ENCODE results near the gene TARBP1. TPM values are rescaled to one million over a fixed set of nuclear protein-coding genes. Genes with fewer than 3 reads are reported as not detected.
A peak's percentile ranks its signal among the peaks of the same experiment; 100 is the strongest.

TARBP1 gene
- total and polyA plus RNA-seq, 2 of the 13 experiments (the other 11 are each of a cell fraction or from before 2014, with no cell fraction given) = 37.7 to 67.0 TPM

- no peak for DNase-seq (ENCODE audit: low spot score)
- peaks cover 1 to 16% of the 10 kb centered on the region in 2 experiments; a peak in 4 of 5 replicates for H3K36me3 ChIP-seq (replicated peaks in 1 of 2; ENCODE audit: control insufficient read depth in 1 of 2, insufficient read depth in 2 of 2, low read length in 2 of 2)
- H3K4me1 ChIP-seq (ENCODE audit: insufficient read depth, low read length) = peaks cover 4% of the 10 kb centered on the region; the same call in 1 of the 2 replicates
- no peaks in the 10 kb centered on the region for H3K27me3 ChIP-seq (ENCODE audit: control insufficient read depth in 1 of 2, insufficient read depth in 2 of 2, low read length in 2 of 2)
- ChIA-PET CTCF (ENCODE audit: low intra/inter-chr PET ratio, low total read pairs) (no interaction called here), POLR2A (interaction anchor here (1.0 kb wide), 1 partner anchor 25 kb away, joined by 3 read pairs; the partner anchor contains the start of gene COA6)
- no peak overlapping the region for H3K9ac ChIP-seq (ENCODE audit: insufficient read depth, low read depth, low read length)
- intact Hi-C loops (cut with micrococcal nuclease; ENCODE audit: unreplicated experiment) = no loop called here
- H3K4me2 ChIP-seq (ENCODE audit: low read depth, low read length) = no peak overlapping the region
- no peaks in the 10 kb centered on the region for H3K9me3 ChIP-seq (ENCODE audit: low read length)
- 91% methylated on average over 8 of the region's 8 CpGs for WGBS (ENCODE audit: low lambda C conversion rate)
- BruUV-seq (replicated peaks) = no TSS peak
- no peaks in the 10 kb centered on the region for H4K20me1 ChIP-seq (ENCODE audit: insufficient read depth, low read length)
- FAIRE-seq = no peak
- no peak for ATAC-seq
- no peak overlapping the region for H2AFZ ChIP-seq (ENCODE audit: low read length)
- H3K4me3 ChIP-seq (replicated peaks in 1 of 3; ENCODE audit: insufficient read depth in 1 of 3, low read depth in 2 of 3, low read length in 3 of 3) = no peak overlapping the region
- TF ChIP-seq SALL2 (CRISPR knock-in tag; IDR thresholded peaks at IDR 0.05) (no peak), JARID2 (CRISPR knock-in tag; IDR thresholded peaks at IDR 0.05; ENCODE audit: insufficient replicate concordance) (no peak), TCF7L2 (IDR thresholded peaks at IDR 0.05; ENCODE audit: low read depth, low read length) (no peak), SIN3B (IDR thresholded peaks at IDR 0.05; ENCODE audit: low read length) (no peak), THAP11 (CRISPR knock-in tag; IDR thresholded peaks at IDR 0.05) (no peak), TBP (CRISPR knock-in tag; IDR thresholded peaks at IDR 0.05) (no peak), ZSCAN20 (CRISPR knock-in tag; IDR thresholded peaks at IDR 0.05; ENCODE audit: borderline replicate concordance) (no peak), ZNF781 (CRISPR knock-in tag; IDR thresholded peaks at IDR 0.05; ENCODE audit: borderline replicate concordance, not compliant biosample characterization) (no peak)
- H3K79me2 ChIP-seq (ENCODE audit: insufficient read depth, low read length) = no peaks in the 10 kb centered on the region
- in situ Hi-C loops (cut with HindIII; ENCODE audit: extremely low pct_ligation_motif_present, low pct_unique_long_range_greater_than_20kb) = no loop called here
- no peak overlapping the region for H3K27ac ChIP-seq (ENCODE audit: extremely low read length, insufficient read depth, low read length)
Observed at GRCh38 chr1:234398849-234399381, 80.1 kb downstream of the TARBP1 start.

DNA sequence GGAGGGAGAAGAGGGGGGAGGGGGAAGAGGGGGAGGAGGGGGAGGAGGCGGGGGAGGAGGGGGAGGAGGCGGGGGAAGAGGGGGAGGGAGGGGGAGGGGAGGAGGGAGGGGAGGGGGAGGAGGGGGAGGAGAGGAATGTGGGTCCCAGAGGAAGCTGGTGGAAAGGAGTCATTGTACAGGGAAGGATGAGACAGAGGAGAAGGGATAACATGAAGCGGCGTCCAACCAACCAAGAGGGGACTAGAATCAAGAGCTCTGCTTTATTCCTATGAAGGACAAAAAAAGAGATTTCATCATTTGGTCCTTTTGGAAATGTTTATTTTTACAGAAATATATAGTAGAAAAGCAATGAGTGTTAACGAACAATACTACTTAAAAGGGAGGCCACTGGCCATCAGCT, 81.2 kb downstream of the TARBP1 start:
- BruUV-seq (replicated peaks) = no TSS peak
- Histone ChIP-seq H3K4me3 (replicated peaks in 1 of 3; ENCODE audit: insufficient read depth in 1 of 3, low read depth in 2 of 3, low read length in 3 of 3) (no peak overlapping the region), H3K9ac (ENCODE audit: insufficient read depth, low read depth, low read length) (no peak overlapping the region), H3K79me2 (ENCODE audit: insufficient read depth, low read length) (no peaks in the 10 kb centered on the region), H3K4me2 (ENCODE audit: low read depth, low read length) (no peak overlapping the region), H3K4me1 (ENCODE audit: insufficient read depth, low read length) (peaks cover under 1% of the 10 kb centered on the region; the same call in 1 of the 2 replicates), H2AFZ (ENCODE audit: low read length) (no peak overlapping the region), H3K36me3 (replicated peaks in 1 of 2; ENCODE audit: control insufficient read depth in 1 of 2, insufficient read depth in 2 of 2, low read length in 2 of 2) (peaks cover 5 to 21% of the 10 kb centered on the region in 2 experiments), H3K9me3 (ENCODE audit: low read length) (no peaks in the 10 kb centered on the region), H3K27ac (ENCODE audit: extremely low read length, insufficient read depth, low read length) (no peak overlapping the region), H4K20me1 (ENCODE audit: insufficient read depth, low read length) (no peaks in the 10 kb centered on the region), H3K27me3 (ENCODE audit: control insufficient read depth in 1 of 2, insufficient read depth in 2 of 2, low read length in 2 of 2) (no peaks in the 10 kb centered on the region)
- TF ChIP-seq HNRNPK (IDR thresholded peaks at IDR 0.05; ENCODE audit: low read depth, low read length, poor library complexity, severe bottlenecking) (peak; percentile 80), ZNF329 (CRISPR knock-in tag; IDR thresholded peaks at IDR 0.05; ENCODE audit: low read depth) (no peak), PCBP2 (optimal IDR thresholded peaks at IDR 0.05; ENCODE audit: low read depth, low read length, poor library complexity, severe bottlenecking) (peak; percentile 85), PCBP1 (IDR thresholded peaks at IDR 0.05; ENCODE audit: borderline replicate concordance, low read depth, low read length) (0 out of 2 replicates have a peak, but pooled peaks have one; percentile 56)
- no peak for DNase-seq (ENCODE audit: low spot score)
- ChIA-PET POLR2A (no interaction called here), CTCF (ENCODE audit: low intra/inter-chr PET ratio, low total read pairs) (no interaction called here)
- no peak for FAIRE-seq
- intact Hi-C loops (cut with micrococcal nuclease; ENCODE audit: unreplicated experiment) (no loop called here), in situ Hi-C loops (cut with HindIII; ENCODE audit: extremely low pct_ligation_motif_present, low pct_unique_long_range_greater_than_20kb) (no loop called here)
- WGBS (ENCODE audit: low lambda C conversion rate) = 61% methylated on average over 5 of the region's 5 CpGs
- no peak for ATAC-seq
